Activated B cell treated with CpG ODN at 0.5 μM for 24 hours (primary cell): ENCODE results near the gene IGF1R. TPM values are rescaled to one million over a fixed set of nuclear protein-coding genes. Genes with fewer than 3 reads are reported as not detected.

Experiments
- ATAC-seq: fragments of 200-7000 bp; cut with Tn5 transposase; one replicate; pipeline ENCODE4 v1.10.0; 2021; ENCODE audit warnings: low read depth, mild to moderate bottlenecking, moderate library complexity
- CTCF ChIA-PET: fragments of 350-600 bp; sonication (Branson Sonifier 250); formaldehyde crosslinking; loops from one replicate; lab custom pipeline; 2021; ENCODE audit warnings: antibody characterized with exemption; lab: Charles Lee
- POLR2A ChIA-PET: fragments of 350-600 bp; sonication (Branson Sonifier 250); formaldehyde crosslinking; loops from one replicate; lab custom pipeline; 2021; ENCODE audit warnings: antibody characterized with exemption; lab: Charles Lee
- DNase-seq: peaks from one replicate; pipeline ENCODE4 v3.0.0; 2022
- H3K27ac Mint-ChIP-seq: one replicate; pipeline ENCODE4 v1.8.0; 2020; ENCODE audit warnings: mixed read lengths
- H3K27me3 Mint-ChIP-seq: one replicate; pipeline ENCODE4 v1.8.0; 2021; ENCODE audit warnings: mixed read lengths
- H3K36me3 Mint-ChIP-seq: one replicate; pipeline ENCODE4 v1.8.0; 2021; ENCODE audit warnings: low read depth, mixed read lengths
- H3K4me1 Mint-ChIP-seq: one replicate; pipeline ENCODE4 v1.8.0; 2021; ENCODE audit warnings: mixed read lengths
- H3K4me3 Mint-ChIP-seq: one replicate; pipeline ENCODE4 v1.8.0; 2020; ENCODE audit warnings: mild to moderate bottlenecking, mixed read lengths
- H3K9me3 Mint-ChIP-seq: one replicate; pipeline ENCODE4 v1.8.0; 2020; ENCODE audit warnings: mixed read lengths
- intact Hi-C: fragments of 100-400 bp; cut with micrococcal nuclease; formaldehyde crosslinking; loops from one replicate; pipeline ENCODE4 v1.15.1; 2024
- total RNA-seq: library from RNA; stranded (reverse); gene quantifications from 2 replicates; pipeline ENCODE4 v1.2.3, GENCODE V29; 2022
- TF ChIP-seq, protein P1 (sequence below): fragments of 200-600 bp; IDR thresholded peaks from one replicate; pipeline ENCODE4 v1.8.0; 2022; ENCODE audit warnings: antibody characterized with exemption, mild to moderate bottlenecking

IGF1R gene
- total RNA-seq, 1 donor from 2014 or later = 6.7 TPM

DNA sequence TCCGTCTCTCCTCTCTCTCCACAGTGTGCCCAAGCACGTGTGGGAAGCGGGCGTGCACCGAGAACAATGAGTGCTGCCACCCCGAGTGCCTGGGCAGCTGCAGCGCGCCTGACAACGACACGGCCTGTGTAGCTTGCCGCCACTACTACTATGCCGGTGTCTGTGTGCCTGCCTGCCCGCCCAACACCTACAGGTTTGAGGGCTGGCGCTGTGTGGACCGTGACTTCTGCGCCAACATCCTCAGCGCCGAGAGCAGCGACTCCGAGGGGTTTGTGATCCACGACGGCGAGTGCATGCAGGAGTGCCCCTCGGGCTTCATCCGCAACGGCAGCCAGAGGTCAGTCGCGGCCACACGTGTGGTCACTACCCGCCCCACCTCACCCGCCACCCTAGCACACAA lies 243.0 kb downstream of the IGF1R start:
- ChIA-PET CTCF (no interaction called here), POLR2A (no interaction called here)
- DNase-seq (no peak), ATAC-seq (no peak)
- H3K4me1 Mint-ChIP-seq = no peaks in the 10 kb centered on the region
- peaks cover 2% of the 10 kb centered on the region for H3K36me3 Mint-ChIP-seq
- no peaks in the 10 kb centered on the region for H3K9me3 Mint-ChIP-seq
- H3K4me3 Mint-ChIP-seq = no peak overlapping the region
- peaks cover 2% of the 10 kb centered on the region for H3K27me3 Mint-ChIP-seq
- TF ChIP-seq, protein P1, sequence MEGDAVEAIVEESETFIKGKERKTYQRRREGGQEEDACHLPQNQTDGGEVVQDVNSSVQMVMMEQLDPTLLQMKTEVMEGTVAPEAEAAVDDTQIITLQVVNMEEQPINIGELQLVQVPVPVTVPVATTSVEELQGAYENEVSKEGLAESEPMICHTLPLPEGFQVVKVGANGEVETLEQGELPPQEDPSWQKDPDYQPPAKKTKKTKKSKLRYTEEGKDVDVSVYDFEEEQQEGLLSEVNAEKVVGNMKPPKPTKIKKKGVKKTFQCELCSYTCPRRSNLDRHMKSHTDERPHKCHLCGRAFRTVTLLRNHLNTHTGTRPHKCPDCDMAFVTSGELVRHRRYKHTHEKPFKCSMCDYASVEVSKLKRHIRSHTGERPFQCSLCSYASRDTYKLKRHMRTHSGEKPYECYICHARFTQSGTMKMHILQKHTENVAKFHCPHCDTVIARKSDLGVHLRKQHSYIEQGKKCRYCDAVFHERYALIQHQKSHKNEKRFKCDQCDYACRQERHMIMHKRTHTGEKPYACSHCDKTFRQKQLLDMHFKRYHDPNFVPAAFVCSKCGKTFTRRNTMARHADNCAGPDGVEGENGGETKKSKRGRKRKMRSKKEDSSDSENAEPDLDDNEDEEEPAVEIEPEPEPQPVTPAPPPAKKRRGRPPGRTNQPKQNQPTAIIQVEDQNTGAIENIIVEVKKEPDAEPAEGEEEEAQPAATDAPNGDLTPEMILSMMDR = no peak
- H3K27ac Mint-ChIP-seq = no peak overlapping the region
- intact Hi-C loops = no loop called here

DNA sequence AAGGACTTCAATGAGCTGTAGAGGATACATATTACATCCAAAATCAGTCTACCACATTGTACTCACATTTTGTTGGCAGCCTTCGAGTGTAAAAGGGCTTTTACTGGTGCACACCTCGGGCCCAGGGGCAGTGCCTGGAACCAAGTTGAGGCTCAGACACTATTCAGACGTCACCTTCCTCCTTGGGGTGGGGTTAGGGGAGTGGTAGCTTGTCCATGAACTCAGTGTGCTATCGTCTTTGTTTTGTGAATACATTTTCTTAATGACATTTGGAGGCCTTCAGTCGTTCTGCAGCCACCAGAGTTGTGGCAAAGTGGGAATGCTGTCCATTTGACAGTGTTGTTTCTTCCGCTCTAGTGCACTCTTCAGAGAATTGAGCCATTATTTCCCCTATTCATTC lies 245.1 kb downstream of the IGF1R start:
- intact Hi-C loops = no loop called here
- Mint-ChIP-seq H3K4me1 (no peaks in the 10 kb centered on the region), H3K27ac (no peak overlapping the region), H3K27me3 (no peaks in the 10 kb centered on the region), H3K36me3 (peaks cover 2% of the 10 kb centered on the region), H3K4me3 (no peak overlapping the region), H3K9me3 (no peaks in the 10 kb centered on the region)
- ChIA-PET CTCF (interaction anchor here (0.6 kb wide), 1 partner anchor 19 kb away, joined by 3 read pairs; no protein-coding TSS in a partner anchor), POLR2A (no interaction called here)
- no peak for ATAC-seq
- no peak for DNase-seq
- TF ChIP-seq, protein P1 = no peak

DNA sequence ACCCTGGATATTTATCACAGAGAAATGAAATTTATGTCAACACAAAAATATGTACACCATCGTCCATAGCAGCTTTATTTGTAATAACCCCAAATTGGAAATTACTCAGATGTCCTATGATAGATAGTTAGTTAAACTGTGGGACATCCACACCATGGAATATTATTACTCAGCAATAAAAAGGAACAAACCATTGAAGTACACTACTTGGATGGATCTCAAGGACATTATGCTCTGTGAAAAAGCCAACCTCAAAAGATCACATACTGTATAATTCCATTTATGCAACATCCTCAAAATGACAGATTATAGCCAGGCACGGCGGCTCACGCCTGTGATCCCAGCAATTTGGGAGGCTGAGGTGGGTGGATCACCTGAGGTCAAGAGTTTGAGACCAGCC lies 246.0 kb downstream of the IGF1R start:
- CTCF ChIA-PET = no interaction called here

DNA sequence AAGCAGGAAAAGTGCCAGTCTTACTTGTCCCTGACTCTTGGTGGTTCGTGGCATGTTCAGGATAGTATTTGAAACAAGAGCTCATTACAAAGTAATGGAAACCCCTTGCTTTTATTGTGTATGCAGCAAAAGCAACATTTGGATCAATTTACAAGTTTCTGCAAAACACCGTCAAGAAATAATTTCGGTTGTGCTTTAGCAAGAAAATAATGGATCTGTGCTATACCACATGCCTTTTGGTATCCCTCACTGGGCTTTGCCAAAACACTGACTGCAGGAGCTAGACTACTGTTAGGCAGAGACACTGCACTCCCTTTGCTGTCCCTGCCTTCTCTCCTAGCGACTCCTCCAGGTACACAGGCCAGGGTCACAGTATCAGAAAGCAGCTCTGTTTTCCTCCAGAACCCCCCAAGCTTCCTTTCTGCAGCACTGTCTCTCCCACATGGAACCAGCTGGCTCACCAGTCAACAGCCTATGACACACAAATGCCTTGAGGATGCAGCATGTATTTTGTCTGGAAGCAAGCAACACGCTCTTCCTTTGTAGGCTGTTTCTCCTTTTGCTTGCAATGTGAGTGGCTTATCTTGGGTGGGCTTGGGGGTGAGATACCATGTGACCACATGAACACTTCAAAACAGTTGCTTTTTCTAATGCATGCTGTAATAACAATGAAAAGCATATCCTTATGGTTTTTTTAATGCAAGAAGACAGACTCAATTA lies 247.8 kb downstream of the IGF1R start:
- Mint-ChIP-seq H3K4me1 (no peaks in the 10 kb centered on the region), H3K27me3 (no peaks in the 10 kb centered on the region), H3K27ac (no peak overlapping the region), H3K9me3 (no peaks in the 10 kb centered on the region), H3K4me3 (no peak overlapping the region), H3K36me3 (peaks cover 2% of the 10 kb centered on the region)
- CTCF ChIA-PET = no interaction called here
- POLR2A ChIA-PET = no interaction called here
- no peak for DNase-seq
- TF ChIP-seq, protein P1 = no peak
- ATAC-seq = no peak
- intact Hi-C loops = no loop called here

More for the DNA sequence above, 246.0 kb downstream of the IGF1R start:
- DNase-seq = no peak
- TF ChIP-seq, protein P1 = no peak
- Mint-ChIP-seq H3K4me1 (no peaks in the 10 kb centered on the region), H3K4me3 (no peak overlapping the region), H3K36me3 (peaks cover 2% of the 10 kb centered on the region), H3K27me3 (no peaks in the 10 kb centered on the region), H3K27ac (no peak overlapping the region), H3K9me3 (no peaks in the 10 kb centered on the region)
- intact Hi-C loops = no loop called here
- no peak for ATAC-seq
- POLR2A ChIA-PET = no interaction called here

DNA sequence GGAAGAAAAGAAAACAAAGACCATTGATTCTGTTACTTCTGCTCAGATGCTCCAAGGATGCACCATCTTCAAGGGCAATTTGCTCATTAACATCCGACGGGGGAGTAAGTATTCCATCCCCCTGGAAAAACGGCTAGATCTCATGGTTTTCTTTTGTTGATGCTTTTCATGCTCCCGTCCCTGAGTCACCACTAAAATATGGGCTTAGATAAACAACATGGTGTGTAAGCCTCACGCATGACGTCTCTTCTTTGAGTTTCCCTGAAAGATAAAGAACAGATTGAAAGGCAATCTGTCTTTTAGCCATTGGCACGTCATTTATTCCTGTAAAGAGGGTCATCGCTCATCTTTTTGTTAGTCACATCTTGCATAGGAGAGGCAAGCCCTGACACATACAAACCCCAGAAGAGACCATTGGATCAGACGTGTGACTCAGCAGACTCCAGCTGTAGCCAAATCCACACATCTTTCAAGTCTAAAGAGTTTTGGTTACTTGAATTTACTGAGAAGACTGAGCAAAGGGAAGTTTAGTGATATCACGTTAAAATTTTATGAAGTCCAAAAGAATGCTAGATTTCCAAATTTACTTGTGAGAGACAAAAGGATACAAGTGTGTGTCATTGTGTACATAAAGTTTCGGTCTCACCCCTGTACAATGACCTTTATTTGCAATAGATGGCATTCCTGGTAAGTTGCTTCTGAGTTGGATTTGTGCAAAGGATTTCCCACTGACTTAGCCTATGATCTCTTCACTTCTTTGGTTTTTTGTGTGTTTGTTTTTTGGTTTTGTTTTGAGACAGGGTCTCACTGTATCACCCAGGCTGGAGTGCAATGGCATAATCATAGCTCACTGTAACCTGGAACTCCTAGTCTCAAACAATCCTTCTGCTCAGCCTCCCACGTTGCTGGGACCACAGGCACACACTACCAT lies 248.7 kb downstream of the IGF1R start:
- H3K4me3 Mint-ChIP-seq = no peak overlapping the region
- H3K27me3 Mint-ChIP-seq = no peaks in the 10 kb centered on the region
- peaks cover 2% of the 10 kb centered on the region for H3K36me3 Mint-ChIP-seq
- DNase-seq (no peak), ATAC-seq (no peak)
- ChIA-PET POLR2A (no interaction called here), CTCF (no interaction called here)
- intact Hi-C loops = no loop called here
- H3K4me1 Mint-ChIP-seq = no peaks in the 10 kb centered on the region
- no peaks in the 10 kb centered on the region for H3K9me3 Mint-ChIP-seq
- H3K27ac Mint-ChIP-seq = no peak overlapping the region
- TF ChIP-seq, protein P1 = no peak
